Adrenal gland (tissue), 12 donors: ENCODE results near the gene SNAP25. TPM values are rescaled to one million over a fixed set of nuclear protein-coding genes. Genes with fewer than 3 reads are reported as not detected.

Source experiments
- DNase-seq, 7 donors: peaks; one replicate each; pipeline ENCODE4 v3.0.0-alpha.2; 2019 to 2020
- H3K27ac ChIP-seq, 5 donors: fragments of 200-600 bp; sonication (generic) in 4 of 5; 1 replicate in 3 of 5; 2 replicates in 2 of 5; pipeline versions ENCODE4 v1.5.1 to v1.8.0; 2016 to 2020; ENCODE audit warnings: mild to moderate bottlenecking in 1 of 5
- H3K27me3 ChIP-seq: fragments of 200-600 bp; 2 replicates; pipeline ENCODE4 v1.8.0; 2021
- H3K36me3 ChIP-seq, 2 donors: fragments of 200-600 bp; replicated peaks in 1 of 2; 1 replicate in 1 of 2; 2 replicates in 1 of 2; pipeline versions ENCODE4 v1.5.1 to v1.8.0; 2018 to 2022
- H3K4me1 ChIP-seq, 2 donors: fragments of 200-600 bp; replicated peaks in 1 of 2; 1 replicate in 1 of 2; 2 replicates in 1 of 2; pipeline versions ENCODE4 v1.5.1 to v1.8.0; 2018 to 2021
- H3K4me3 ChIP-seq, 4 donors: fragments of 200-600 bp; sonication (generic) in 3 of 4; one replicate each; pipeline ENCODE4 v1.5.1; 2016 to 2018
- H3K9me3 ChIP-seq, 3 donors: fragments of 200-600 bp; sonication (generic) in 1 of 3; replicated peaks in 1 of 3; 1 replicate in 2 of 3; 2 replicates in 1 of 3; pipeline versions ENCODE4 v1.5.1 to v1.8.0; 2016 to 2021
- CTCF ChIP-seq, 6 experiments: fragments of 450-650 bp in 4 of 6; fragments of 200-600 bp in 2 of 6; sonication (generic) in 1 of 6; IDR thresholded peaks; 1 replicate in 5 of 6; 2 replicates in 1 of 6; pipeline versions ENCODE4 v1.5.1 to v1.8.0; 2016 to 2021; ENCODE audit warnings: antibody characterized with exemption in 6 of 6, mild to moderate bottlenecking in 2 of 6, moderate library complexity in 1 of 6
- POLR2A ChIP-seq, 2 donors: fragments of 450-650 bp; IDR thresholded peaks; one replicate each; pipeline ENCODE4 v1.6.1; 2017; ENCODE audit warnings: antibody characterized with exemption in 2 of 2, mild to moderate bottlenecking in 2 of 2, moderate library complexity in 1 of 2
- WGBS, 4 donors: extraction: QIAGEN DNeasy Blood & Tissue Kit in 2 of 4; methylation state at CpG; one replicate each; pipeline versions ENCODE4 v1.1.5 to v1.1.7; 2013 to 2017; 5-methylcytosine and 5-hydroxymethylcytosine counted together
- intact Hi-C, 2 donors: fragments of 100-400 bp; cut with DNase I; formaldehyde crosslinking; loops; one replicate each; pipeline versions ENCODE4 v1.14.1 to v1.15.0; 2022 to 2023
- polyA plus RNA-seq, 3 donors: library from polyadenylated mRNA; stranded (reverse); fragments of 200-250 nt in 2 of 3; fragments of 350-450 nt in 1 of 3; fragmentation: Illumina TruSeq in 1 of 3; extraction: RNeasy Lipid Tissue Mini Kit (QIAGEN cat#74804) in 1 of 3; gene quantifications; one replicate each; pipeline ENCODE4 v1.2.3, GENCODE V29; 2013 to 2014
- total RNA-seq, 9 donors: library from RNA; depleted of rRNA in 4 of 9; stranded (reverse); fragments of >200 nt in 4 of 9; fragments of 120-200 nt in 1 of 9; fragmentation: NEBNext Ultra II Directional in 1 of 9; extraction: Animal tissue kit (Norgen Biotek cat#: 25700) in 1 of 9; gene quantifications; one replicate each; pipeline versions ENCODE4 v1.1.0 to v1.2.4, GENCODE V29; 2013 to 2023
- donor health status: healthy with polysubstance abuse.
- donor health status: Bipolar disorder and iron deficiency.
- donor health status: DM: yes; HTN: yes; CAD: no.
- donor health status: DM: no; HTN: no; CAD: no.
- donor health status: DM: no; HTN: no; CAD: no.
- donor health status: DM: yes; HTN: yes; CAD: no.

The SNAP25 gene
- total and polyA plus RNA-seq, 12 donors: 1.0 to 35.9 (median 11.8) TPM; not detected in 1

- Histone ChIP-seq H3K27ac (no peak overlapping the region), H3K36me3 (no peaks in the 10 kb centered on the region), H3K9me3 (no peaks in the 10 kb centered on the region), H3K4me3 (no peak overlapping the region), H3K4me1 (no peaks in the 10 kb centered on the region), H3K27me3 (peaks cover 3% of the 10 kb centered on the region)
- TF ChIP-seq CTCF (IDR thresholded peaks at IDR 0.05) (no peak), POLR2A (IDR thresholded peaks at IDR 0.05) (no peak)
- 67 to 78% (median 71%) methylated on average over 4 of the region's 4 CpGs for WGBS, 4 donors
- intact Hi-C loops: no loop called here
- no peak for DNase-seq
These were observed 59.8 kb downstream of the SNAP25 start for GRCh38 chr20:10278412-10278811.

GRCh38 chr20:10280018-10280908 lies 61.6 kb downstream of the SNAP25 start:
- Histone ChIP-seq H3K27me3 (peaks cover 3% of the 10 kb centered on the region), H3K9me3 (no peaks in the 10 kb centered on the region), H3K4me3 (no peak overlapping the region), H3K27ac (no peak overlapping the region), H3K4me1 (no peaks in the 10 kb centered on the region), H3K36me3 (no peaks in the 10 kb centered on the region)
- TF ChIP-seq CTCF (IDR thresholded peaks at IDR 0.05): no peak
- TF ChIP-seq POLR2A (IDR thresholded peaks at IDR 0.05): no peak
- no peak for DNase-seq
- 80 to 91% (median 83%) methylated on average over 5 of the region's 5 CpGs for WGBS, 4 donors
- intact Hi-C loops: no loop called here

GRCh38 chr20:10281911-10282310 lies 63.3 kb downstream of the SNAP25 start:
- no peak overlapping the region for H3K27ac ChIP-seq

More at GRCh38 chr20:10281911-10282310, 63.3 kb downstream of the SNAP25 start:
- intact Hi-C loops: no loop called here
- H3K4me1 ChIP-seq: no peaks in the 10 kb centered on the region
- no peaks in the 10 kb centered on the region for H3K9me3 ChIP-seq
- WGBS, 4 donors: 55 to 81% (median 78%) methylated on average over 2 of the region's 2 CpGs
- H3K36me3 ChIP-seq: no peaks in the 10 kb centered on the region
- TF ChIP-seq POLR2A (IDR thresholded peaks at IDR 0.05) (no peak), CTCF (IDR thresholded peaks at IDR 0.05) (no peak)
- H3K4me3 ChIP-seq: no peak overlapping the region
- peaks cover 3% of the 10 kb centered on the region for H3K27me3 ChIP-seq
- no peak for DNase-seq
